GM19455 (cell line): ENCODE data around the gene MAPKAPK2.

Experiments used
- ATAC-seq: cut with Tn5 transposase; IDR thresholded peaks from one replicate; pipeline ENCODE4 v1.9.1; 2021; ENCODE audit not compliant: unreplicated experiment

The MAPKAPK2 gene

DNA sequence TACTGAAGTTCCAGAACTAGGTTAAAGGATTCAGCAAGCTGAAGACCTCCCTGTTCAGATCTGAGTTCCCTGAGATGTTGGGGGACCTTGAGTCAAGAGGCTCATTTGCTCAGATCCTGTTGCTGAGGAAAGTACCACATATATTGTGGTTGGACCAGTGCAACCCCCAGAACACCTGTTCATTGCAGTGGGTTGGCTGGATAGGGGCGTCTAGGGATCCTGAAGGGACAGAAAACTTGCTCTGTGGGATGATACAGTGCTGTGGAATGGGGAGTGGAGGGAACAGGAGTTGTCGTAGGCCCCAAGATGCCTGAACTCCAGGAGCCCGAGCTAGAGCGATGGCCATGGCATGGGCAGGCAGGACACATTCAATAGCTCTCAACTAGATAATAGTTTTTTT, 24.6 kb upstream of the MAPKAPK2 start:
- ATAC-seq = no peak

GRCh38 chr1:206661161-206661820, 23.4 kb upstream of the MAPKAPK2 start:
- no peak for ATAC-seq

DNA sequence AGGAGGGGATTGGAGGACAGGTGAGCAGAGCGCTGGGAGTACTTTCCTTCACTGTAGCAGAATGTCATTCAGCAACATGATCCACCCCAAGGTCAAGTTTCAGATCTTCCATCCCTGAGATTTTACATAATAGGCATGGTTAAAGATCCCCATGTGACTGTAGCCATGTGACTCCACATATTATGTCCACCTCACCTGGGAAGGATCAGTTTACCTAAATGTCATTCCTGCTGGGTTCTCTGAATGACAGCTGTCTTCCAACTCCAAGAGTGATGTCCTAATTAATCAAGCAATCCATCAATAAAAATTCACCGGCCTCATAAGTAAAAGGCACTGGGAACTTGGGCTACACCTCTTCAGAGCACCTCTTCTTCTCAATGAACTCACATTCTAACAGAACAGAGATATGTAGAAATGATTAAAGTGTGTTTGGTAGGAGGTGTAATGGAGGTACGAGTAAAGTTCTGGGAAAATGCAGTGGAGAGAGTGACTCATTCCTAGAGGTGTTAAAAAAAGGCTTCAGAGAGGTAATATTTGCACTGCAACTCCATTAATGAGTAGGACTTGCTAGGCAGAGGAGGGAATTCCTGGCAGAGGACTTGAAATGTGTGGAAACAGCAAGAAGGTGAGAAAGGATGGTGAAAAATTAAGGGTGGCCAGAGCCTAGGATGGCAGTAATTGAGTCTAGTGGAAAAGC, 22.2 kb upstream of the MAPKAPK2 start:
- no peak for ATAC-seq

- no peak for ATAC-seq
These were observed 21.3 kb upstream of the MAPKAPK2 start for GRCh38 chr1:206663362-206663761.

DNA sequence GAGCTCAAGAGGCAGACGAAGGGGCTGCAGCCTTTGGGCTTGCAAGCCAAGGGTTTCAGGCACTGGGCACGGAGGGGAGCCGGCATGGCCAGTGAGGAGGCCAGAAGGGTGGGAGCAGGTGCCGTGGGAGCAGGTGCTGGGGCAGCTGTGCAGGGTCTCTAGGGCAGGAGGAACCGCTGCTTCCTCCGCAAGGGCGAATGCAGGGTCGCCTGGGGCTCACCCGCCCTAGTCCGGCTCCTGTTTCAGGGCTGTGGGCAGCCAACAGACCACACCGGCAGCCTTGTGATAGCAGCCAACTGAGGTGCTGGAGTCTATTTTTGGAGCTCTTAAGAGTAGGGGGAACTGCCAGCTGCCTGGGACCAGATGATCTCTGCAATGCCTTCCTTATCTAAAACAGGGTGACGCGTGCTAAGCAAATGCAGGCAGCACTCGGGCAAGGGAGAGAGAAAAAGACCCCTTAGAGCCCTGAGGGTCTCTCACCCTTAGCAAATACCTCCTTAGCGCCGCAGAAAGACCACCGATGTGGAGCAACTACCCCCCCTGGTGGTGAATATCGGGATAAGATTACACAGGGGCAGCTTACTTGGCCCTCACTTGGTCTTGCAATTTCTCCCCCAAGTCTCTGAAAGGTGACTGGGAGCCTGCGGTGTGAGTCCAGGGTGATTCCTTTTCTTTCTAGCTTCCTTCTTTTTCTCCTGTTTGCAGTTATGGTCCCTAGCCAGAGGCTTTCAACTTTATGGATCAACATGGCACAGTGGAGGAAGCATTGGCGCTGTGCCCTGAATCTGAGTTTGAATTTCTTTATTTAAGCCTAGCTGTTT, 20.7 kb upstream of the MAPKAPK2 start:
- peak; percentile 58 for ATAC-seq

DNA sequence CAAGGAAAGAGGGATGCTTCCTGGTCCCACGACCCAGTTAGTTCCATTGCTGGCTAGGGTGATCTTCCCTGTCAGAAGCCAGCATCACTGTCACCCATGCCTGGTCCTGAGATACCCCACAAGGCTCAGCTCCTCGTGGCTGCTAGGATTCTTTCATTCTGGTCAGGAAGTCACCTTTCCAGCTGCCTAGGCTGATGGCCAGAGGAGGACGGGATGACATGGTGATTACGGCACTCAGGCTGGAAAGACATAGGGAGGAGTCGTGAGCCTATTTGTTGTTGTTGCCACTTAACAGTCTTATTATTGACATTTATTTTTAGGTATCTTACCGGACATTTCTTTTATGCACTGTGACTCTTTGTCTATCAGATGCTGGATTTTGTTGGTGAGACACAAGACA, 20.0 kb upstream of the MAPKAPK2 start:
- no peak for ATAC-seq

DNA sequence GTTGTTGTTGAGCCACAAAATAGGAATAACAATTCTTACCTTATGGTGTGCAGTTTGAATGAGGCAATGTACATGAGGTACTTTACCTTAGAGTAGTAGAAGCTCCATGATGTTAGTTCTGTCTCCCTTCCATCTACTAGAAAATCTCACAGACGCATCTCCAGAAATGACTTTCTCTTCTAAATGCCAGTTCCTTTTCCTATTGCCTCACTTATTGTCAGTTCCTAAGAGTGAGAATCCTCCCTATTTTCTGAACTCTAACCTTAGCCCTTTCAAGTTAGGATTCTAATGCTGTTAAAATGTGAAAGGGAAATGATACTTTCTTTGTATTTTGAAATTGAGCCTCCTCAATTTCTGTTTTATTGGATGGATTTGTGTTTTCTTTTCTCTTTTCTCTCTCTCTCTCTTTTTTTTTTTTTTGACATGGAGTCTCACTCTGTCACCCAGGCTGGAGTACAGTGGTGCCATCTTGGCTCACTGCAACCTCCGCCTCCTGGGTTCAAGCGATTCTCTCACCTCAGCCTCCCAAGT, 18.6 kb upstream of the MAPKAPK2 start:
- ATAC-seq = no peak

DNA sequence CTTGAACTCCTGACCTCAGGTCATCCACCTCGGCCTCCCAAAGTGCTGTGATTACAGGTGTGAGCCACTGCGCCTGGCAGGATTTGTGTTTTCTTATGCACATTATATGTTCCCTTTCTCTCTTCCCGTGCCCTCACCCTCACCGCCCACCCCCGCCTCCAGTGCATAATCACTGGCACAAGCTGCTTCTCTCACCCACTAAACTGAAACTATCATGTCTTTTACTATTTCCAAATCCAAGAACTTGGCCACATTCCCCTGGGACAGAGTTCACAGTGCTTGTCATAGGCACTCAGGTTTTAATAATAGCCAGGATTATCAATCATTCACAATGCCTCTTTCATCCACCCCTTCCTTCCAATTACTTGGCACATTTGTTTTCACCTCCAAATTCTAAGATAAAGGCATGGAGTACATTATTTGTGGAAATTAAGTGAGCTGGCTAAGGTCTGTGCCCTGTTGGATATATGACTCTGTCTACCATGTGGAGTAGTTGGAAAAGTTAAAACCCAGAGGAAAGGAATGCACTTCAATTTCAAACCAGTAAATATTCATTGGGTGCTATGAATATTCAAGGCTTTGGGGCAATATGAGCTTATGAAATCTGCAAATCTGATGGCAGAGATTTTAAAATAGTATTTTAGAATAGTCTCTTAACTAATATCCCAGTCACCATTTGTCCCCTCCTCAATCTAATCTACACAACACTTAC, 17.6 kb upstream of the MAPKAPK2 start:
- ATAC-seq = no peak

GRCh38 chr1:206668351-206668750, 16.4 kb upstream of the MAPKAPK2 start:
- no peak for ATAC-seq

GRCh38 chr1:206668874-206669410, 15.8 kb upstream of the MAPKAPK2 start:
- no peak for ATAC-seq

DNA sequence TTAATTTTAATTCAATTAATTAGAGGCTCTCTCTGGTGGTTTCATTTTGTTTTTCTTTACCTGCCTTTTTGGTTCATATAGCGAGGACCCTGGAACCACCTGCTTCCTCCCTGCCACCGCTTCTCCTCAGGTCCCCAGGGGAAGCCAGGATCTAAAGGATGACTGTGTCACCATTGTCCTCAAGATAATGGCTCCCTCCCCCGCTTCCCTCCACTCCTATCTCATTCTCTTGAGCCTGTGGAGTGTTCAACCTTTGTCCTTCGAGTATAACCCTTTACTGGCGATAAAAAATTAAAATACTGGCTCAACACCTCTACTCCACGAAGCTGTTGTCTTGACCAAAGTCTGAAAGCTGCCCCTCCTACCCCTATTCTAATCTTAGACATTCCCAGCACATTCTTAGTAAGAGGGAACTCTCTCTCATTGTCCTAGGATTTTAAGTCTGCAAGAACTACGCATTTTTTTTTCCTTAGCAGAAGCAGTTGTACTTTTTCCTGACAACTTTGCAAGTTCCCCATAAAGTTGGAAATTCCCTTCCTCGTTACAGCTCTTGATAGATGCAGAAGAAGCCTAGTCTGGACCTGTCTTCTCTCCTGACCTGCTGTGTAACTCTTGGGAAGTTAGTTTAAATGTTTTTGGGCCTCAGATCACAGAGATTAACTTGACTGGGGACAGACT, 12.6 kb upstream of the MAPKAPK2 start:
- no peak for ATAC-seq

DNA sequence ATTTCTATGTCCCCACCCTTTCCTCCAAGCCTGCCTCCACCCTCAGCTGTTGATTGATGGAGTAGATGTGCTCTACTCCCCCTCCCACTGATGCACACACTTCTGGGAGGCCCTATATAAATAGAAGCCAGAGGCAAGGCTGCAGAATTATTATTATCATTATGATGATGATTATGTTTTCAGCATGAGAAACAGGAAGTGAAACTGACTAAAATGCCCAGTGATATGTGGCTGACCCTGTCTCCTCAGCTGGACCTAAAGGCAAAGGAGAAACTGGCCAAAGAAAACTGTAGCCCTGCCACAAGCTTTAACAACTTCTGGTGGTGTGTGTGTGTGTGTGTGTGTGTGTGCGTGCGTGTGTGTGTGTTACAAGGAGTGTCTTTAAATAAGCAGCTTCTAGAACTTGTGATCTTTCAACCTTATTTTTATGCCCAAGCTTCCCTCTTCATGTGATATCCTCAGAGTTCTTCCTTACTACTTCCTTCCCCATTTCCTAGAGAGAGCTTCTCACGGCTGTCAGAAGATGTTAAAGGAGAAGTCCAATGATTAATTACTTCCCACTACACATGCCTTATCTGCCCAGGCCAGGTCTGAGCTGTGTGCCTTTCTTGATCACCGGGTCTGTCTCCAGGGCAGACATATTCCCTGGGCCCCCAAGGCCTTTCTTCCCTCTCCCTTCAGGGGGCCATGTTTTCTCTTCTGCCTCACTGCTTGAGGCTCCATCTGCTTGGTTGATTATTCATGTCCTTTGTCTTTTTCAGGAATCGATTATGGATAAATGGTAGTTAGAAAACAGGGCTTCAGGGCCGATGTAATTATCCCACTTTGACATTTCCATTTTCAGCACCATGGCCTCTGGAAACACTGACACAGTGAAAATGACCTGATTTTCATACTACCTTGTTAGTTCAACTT, 11.6 kb upstream of the MAPKAPK2 start:
- no peak for ATAC-seq

GRCh38 chr1:206674236-206674635, 10.5 kb upstream of the MAPKAPK2 start:
- no peak for ATAC-seq

DNA sequence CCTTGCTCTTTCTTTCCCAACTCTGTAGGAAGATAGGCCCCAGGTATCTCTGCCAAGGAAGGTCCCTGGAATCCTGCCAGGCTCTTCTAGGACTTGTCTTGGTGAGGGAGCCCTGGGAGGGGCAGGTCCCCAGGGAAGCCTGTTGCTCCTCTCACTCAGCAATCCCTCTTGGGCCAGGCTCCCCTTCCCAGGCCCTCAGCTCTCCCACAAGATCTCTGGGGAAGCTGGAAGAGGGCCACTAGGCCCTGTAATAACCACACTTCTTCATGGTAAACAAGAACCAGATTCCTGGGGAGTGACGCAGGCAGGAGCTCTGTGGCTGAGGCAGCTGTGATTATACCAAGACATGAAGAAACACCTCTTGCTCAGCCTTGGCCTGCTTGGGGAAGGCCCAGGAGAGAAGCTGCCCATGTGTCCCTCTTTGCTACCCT, 9.9 kb upstream of the MAPKAPK2 start:
- ATAC-seq = no peak

DNA sequence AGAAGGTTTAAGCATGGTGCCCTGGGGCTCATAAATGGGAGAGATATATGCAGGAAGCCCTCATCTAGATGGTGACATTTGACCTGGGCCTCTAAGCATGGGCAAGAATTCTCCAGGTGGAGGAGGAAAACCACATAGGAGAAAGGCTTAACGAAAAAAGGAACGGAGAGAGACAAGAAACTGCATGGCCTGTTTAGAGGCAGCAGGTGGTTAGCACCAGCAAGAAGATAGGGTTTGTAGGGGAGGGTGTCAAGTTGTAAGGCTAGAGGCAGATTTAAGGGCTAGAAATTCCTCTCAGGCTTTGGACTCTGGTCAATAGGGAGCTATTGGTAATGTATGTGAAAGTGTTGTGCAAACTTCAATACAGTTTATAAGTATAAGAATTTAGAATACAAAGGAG, 8.2 kb upstream of the MAPKAPK2 start:
- ATAC-seq = no peak

DNA sequence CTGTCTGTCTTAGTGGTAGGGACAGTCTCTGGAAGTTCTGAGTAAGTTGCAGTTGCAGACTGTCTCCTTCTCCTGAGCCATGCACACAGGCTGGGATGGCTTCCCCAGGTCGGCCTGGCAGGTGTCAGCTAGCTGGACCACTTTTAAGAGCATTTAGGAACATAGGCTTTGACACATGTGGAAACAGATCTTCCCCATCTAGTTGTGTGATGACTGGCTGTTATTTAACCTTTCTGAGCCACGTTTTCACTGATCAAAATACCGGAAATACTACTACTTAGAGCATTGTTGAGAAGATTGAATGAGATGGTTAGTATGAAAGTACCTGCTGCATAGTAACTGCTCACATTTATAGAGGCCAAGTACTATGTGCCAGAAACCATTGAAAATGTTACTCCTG, 6.2 kb upstream of the MAPKAPK2 start:
- no peak for ATAC-seq

GRCh38 chr1:206679738-206680211, 4.9 kb upstream of the MAPKAPK2 start:
- ATAC-seq = peak; percentile 78

GRCh38 chr1:206680279-206680678, 4.4 kb upstream of the MAPKAPK2 start:
- no peak for ATAC-seq

GRCh38 chr1:206681359-206681758, 3.3 kb upstream of the MAPKAPK2 start:
- ATAC-seq = no peak
